ENCODE measurements around the gene BFSP2. TPM values are rescaled to one million over a fixed set of nuclear protein-coding genes. Genes with fewer than 3 reads are reported as not detected.

BFSP2 gene
- total RNA-seq, 2 donors from 2014 or later = 1.0 TPM; not detected in 1

DNA sequence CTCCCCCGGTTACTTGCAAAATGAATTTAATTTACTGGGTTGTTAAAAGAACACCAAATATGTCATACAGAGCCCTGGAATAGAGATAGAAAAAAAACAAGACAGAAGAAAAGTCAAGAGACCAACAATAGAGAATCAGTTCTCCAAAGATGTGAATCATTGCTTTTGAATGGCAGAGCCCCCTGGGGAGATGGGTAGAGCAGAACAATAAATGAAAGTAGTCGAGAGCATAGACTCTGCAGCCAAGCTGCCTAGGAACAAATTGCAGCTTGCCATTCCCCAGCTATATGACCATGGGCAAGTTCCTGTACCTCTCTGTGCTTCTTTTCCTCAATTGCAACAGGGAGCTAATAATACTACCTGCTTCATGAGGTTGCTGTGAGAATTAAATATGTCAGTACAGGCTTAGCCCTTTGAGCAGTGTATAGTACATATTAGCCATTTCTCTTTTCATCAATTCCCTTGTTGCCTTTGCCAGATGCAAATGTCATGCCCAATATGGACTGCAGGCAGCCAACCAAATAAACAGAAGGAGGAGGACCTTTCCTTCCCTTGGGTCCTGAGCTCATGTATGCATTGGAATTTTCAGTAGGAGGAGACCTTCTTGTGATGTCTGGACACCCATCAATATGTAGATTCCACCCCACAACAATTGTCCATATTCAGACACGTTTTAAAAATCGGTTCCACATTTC is 25.0 kb upstream of the BFSP2 start:
- no peak for ATAC-seq (replicated peaks)
- no peak overlapping the region for H3K27ac Mint-ChIP-seq
- no peak overlapping the region for H3K4me3 Mint-ChIP-seq
- no peaks in the 10 kb centered on the region for H3K4me1 Mint-ChIP-seq
- H3K27me3 Mint-ChIP-seq = peaks cover 3% of the 10 kb centered on the region
- H3K9me3 Mint-ChIP-seq = no peaks in the 10 kb centered on the region
- no peaks in the 10 kb centered on the region for H3K36me3 Mint-ChIP-seq (ENCODE audit: low read depth)

- Mint-ChIP-seq H3K27ac (no peak overlapping the region), H3K4me3 (no peak overlapping the region), H3K9me3 (no peaks in the 10 kb centered on the region), H3K36me3 (ENCODE audit: low read depth) (no peaks in the 10 kb centered on the region), H3K4me1 (no peaks in the 10 kb centered on the region), H3K27me3 (no peaks in the 10 kb centered on the region)
- no peak for ATAC-seq (replicated peaks)
Measured at GRCh38 chr3:133375403-133375745, 24.5 kb upstream of the BFSP2 start.

- no peaks in the 10 kb centered on the region for H3K4me1 Mint-ChIP-seq
- H3K4me3 Mint-ChIP-seq = no peak overlapping the region
- no peak for ATAC-seq (replicated peaks)
- H3K27me3 Mint-ChIP-seq = no peaks in the 10 kb centered on the region
- no peaks in the 10 kb centered on the region for H3K9me3 Mint-ChIP-seq
- H3K36me3 Mint-ChIP-seq (ENCODE audit: low read depth) = no peaks in the 10 kb centered on the region
- no peak overlapping the region for H3K27ac Mint-ChIP-seq
Measured at GRCh38 chr3:133376810-133377209, 23.0 kb upstream of the BFSP2 start.

- Mint-ChIP-seq H3K27me3 (no peaks in the 10 kb centered on the region), H3K4me3 (no peak overlapping the region), H3K36me3 (ENCODE audit: low read depth) (no peaks in the 10 kb centered on the region), H3K9me3 (no peaks in the 10 kb centered on the region), H3K27ac (no peak overlapping the region), H3K4me1 (no peaks in the 10 kb centered on the region)
- ATAC-seq (replicated peaks) = no peak
Measured at GRCh38 chr3:133377396-133377795, 22.5 kb upstream of the BFSP2 start.

DNA sequence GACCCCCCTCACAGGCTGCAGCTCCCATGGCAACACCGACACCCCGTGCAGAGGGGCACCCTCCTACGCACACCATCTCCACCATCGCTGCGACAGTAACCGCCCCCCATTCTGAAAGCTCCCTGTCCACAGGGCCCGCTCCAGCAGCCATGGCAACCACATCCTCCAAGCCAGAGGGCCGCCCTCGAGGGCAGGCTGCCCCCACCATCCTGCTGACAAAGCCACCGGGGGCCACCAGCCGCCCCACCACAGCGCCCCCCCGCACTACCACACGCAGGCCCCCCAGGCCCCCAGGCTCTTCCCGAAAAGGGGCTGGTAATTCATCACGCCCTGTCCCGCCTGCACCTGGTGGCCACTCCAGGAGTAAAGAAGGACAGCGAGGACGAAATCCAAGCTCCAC is 19.9 kb upstream of the BFSP2 start:
- no peak overlapping the region for H3K4me3 Mint-ChIP-seq
- H3K36me3 Mint-ChIP-seq (ENCODE audit: low read depth) = no peaks in the 10 kb centered on the region
- H3K4me1 Mint-ChIP-seq = no peaks in the 10 kb centered on the region
- ATAC-seq (replicated peaks) = no peak
- H3K27me3 Mint-ChIP-seq = no peaks in the 10 kb centered on the region
- H3K9me3 Mint-ChIP-seq = no peaks in the 10 kb centered on the region
- H3K27ac Mint-ChIP-seq = no peak overlapping the region

DNA sequence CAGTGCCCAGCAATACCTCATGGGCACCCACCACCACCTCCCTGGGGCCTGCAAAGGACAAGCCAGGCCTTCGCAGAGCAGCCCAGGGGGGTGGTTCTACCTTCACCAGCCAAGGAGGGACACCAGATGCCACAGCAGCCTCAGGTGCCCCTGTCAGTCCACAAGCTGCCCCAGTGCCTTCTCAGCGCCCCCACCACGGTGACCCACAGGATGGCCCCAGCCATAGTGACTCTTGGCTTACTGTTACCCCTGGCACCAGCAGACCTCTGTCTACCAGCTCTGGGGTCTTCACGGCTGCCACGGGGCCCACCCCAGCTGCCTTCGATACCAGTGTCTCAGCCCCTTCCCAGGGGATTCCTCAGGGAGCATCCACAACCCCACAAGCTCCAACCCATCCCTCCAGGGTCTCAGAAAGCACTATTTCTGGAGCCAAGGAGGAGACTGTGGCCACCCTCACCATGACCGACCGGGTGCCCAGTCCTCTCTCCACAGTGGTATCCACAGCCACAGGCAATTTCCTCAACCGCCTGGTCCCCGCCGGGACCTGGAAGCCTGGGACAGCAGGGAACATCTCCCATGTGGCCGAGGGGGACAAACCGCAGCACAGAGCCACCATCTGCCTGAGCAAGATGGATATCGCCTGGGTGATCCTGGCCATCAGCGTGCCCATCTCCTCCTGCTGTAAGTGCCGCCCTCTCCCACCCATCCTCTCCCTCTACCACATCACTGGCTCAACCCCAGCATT is 19.2 kb upstream of the BFSP2 start:
- H3K27ac Mint-ChIP-seq = no peak overlapping the region
- no peaks in the 10 kb centered on the region for H3K9me3 Mint-ChIP-seq
- no peaks in the 10 kb centered on the region for H3K36me3 Mint-ChIP-seq (ENCODE audit: low read depth)
- H3K4me1 Mint-ChIP-seq = no peaks in the 10 kb centered on the region
- H3K27me3 Mint-ChIP-seq = no peaks in the 10 kb centered on the region
- no peak overlapping the region for H3K4me3 Mint-ChIP-seq
- no peak for ATAC-seq (replicated peaks)

DNA sequence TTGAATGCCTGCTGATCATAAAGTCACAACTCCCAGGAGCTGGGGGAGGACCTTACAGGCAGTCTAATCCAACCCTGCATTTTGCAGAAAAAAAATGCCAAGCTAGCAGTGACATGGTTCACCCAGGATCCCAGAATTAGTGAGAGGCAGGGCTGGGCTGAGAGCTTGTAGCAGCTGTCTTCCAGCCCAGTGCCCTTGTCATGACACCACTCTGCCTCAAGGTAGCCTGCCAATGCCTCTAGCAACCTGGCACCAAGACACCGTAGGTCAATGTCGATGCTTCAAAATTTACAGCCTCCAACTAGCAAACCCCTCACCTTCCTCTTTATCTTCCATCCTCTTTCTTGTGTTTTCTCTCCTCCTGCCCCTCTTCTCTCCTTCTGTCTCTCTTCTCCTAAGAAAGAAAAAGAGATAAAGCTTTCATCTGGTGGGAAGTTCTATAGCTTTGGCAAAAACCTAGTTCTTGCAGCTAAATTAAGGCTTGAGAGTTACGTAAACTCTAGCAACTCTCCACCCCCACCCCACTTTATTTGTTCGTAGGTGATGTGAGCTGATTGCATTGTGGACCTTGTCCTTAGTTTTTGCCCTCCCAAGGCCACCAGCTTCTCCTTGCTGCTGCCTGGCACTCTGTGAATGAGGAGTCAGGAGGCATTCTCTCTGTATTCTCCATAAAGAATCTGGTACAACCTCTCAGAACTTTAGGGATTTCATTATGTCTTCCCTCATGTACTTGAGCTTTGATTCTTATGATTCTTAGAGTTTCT is 18.3 kb upstream of the BFSP2 start:
- no peaks in the 10 kb centered on the region for H3K27me3 Mint-ChIP-seq
- H3K27ac Mint-ChIP-seq = no peak overlapping the region
- no peaks in the 10 kb centered on the region for H3K9me3 Mint-ChIP-seq
- H3K36me3 Mint-ChIP-seq (ENCODE audit: low read depth) = no peaks in the 10 kb centered on the region
- H3K4me3 Mint-ChIP-seq = no peak overlapping the region
- no peaks in the 10 kb centered on the region for H3K4me1 Mint-ChIP-seq
- ATAC-seq (replicated peaks) = no peak

DNA sequence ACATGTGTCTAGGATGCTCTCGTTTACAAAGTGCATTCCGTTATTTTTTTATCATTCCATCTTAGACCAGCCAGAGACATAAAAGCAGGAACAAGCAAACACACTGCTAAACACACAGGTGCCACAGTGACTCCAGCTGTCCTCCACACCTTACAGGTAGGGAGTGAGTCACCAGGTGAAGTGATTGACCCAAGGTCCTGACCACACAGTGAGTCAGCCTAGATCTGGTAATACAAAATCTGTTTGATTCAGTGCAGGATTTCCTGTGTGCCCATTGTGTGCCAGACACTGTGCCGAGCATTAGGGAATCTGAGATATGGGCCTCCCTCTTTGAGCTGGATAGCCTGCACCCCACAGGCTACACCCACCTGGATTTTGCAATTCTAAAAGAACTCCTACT is 16.7 kb upstream of the BFSP2 start:
- ATAC-seq (replicated peaks) = peak; percentile 42
- no peaks in the 10 kb centered on the region for H3K27me3 Mint-ChIP-seq
- no peaks in the 10 kb centered on the region for H3K36me3 Mint-ChIP-seq (ENCODE audit: low read depth)
- no peak overlapping the region for H3K4me3 Mint-ChIP-seq
- H3K4me1 Mint-ChIP-seq = no peaks in the 10 kb centered on the region
- H3K9me3 Mint-ChIP-seq = no peaks in the 10 kb centered on the region
- H3K27ac Mint-ChIP-seq = no peak overlapping the region

DNA sequence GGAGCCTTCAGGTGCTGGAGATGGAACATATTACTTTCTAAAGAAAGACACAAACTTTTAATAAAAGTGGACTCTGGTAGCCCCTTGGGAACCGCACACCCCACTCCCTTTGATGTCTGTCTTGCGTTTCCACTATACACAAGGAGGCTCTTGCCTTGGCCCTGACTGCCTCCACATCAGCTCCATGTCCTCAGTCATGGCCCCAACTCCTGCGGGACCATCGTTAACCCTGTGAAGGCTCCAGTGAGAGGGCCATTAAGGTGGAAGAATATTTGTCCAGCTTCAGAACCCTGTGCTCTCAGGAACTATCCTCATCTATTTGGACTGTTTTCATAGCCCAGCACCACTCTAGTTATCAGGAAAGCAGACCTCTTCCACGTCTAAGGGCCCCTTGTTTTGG is 16.1 kb upstream of the BFSP2 start:
- Mint-ChIP-seq H3K36me3 (ENCODE audit: low read depth) (no peaks in the 10 kb centered on the region), H3K27ac (no peak overlapping the region), H3K4me1 (no peaks in the 10 kb centered on the region), H3K9me3 (no peaks in the 10 kb centered on the region), H3K27me3 (no peaks in the 10 kb centered on the region), H3K4me3 (no peak overlapping the region)
- ATAC-seq (replicated peaks) = no peak

DNA sequence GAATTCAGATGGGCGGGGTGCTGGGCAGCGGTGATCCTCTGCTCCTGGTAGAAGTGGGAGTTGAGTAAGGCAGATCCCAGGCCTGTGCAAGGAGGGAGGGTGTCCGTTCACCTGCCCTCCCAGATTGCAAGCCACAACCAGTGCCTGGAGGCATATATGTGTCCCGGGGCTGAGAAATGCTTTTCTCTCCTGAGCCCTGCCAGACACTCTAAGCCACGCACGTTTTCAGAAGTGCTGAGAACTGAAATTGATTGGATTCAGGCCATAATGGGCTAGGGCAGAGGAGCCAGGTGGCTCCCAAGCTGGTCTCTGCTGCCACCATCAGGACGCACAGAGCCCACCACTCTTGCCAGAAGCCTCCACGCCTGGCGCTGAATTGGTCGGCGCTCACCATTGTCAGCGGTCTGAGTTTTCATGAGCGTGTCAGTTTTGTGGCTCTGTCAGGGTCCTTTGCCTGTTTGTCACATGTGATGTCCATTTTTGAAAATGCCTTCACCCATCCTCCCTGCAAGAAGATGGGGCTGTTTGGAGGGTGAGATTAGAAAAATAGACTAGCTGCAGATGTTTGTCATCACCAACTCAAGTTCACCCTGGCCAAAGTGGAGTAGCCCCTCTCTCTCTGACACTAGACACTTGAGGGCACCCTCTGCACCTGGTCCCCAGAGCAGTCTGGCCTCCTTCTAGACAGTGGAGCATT is 15.4 kb upstream of the BFSP2 start:
- H3K27me3 Mint-ChIP-seq = no peaks in the 10 kb centered on the region
- H3K4me1 Mint-ChIP-seq = no peaks in the 10 kb centered on the region
- no peak overlapping the region for H3K4me3 Mint-ChIP-seq
- peak; percentile 48 for ATAC-seq (replicated peaks)
- no peaks in the 10 kb centered on the region for H3K9me3 Mint-ChIP-seq
- no peaks in the 10 kb centered on the region for H3K36me3 Mint-ChIP-seq (ENCODE audit: low read depth)
- H3K27ac Mint-ChIP-seq = no peak overlapping the region

DNA sequence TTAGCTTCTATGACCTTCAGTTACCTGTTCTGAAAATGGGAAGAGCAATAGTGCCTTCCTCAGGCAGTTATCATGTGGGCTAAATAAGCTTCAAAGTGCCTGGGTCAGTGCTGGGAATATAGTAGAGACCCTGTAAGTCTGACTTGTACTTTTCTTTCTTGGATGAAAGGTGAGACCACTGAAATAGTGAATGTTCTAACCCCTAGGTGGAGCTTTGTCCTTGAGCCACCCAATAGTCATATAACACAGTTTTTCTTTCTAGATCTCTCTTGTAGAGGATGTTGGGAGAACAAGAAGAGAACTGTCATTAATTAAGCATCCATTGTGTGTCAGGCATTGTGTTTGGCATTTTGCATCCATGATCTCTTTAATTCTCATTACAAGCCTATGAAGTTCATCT is 13.0 kb upstream of the BFSP2 start:
- Mint-ChIP-seq H3K27ac (no peak overlapping the region), H3K4me1 (no peaks in the 10 kb centered on the region), H3K9me3 (no peaks in the 10 kb centered on the region), H3K27me3 (no peaks in the 10 kb centered on the region), H3K4me3 (no peak overlapping the region), H3K36me3 (ENCODE audit: low read depth) (no peaks in the 10 kb centered on the region)
- ATAC-seq (replicated peaks) = no peak

GRCh38 chr3:133387341-133387740 is 12.5 kb upstream of the BFSP2 start:
- H3K4me1 Mint-ChIP-seq = no peaks in the 10 kb centered on the region

GRCh38 chr3:133388696-133389395 is 11.0 kb upstream of the BFSP2 start:
- H3K27me3 Mint-ChIP-seq = no peaks in the 10 kb centered on the region
- H3K4me3 Mint-ChIP-seq = no peak overlapping the region
- no peaks in the 10 kb centered on the region for H3K36me3 Mint-ChIP-seq (ENCODE audit: low read depth)
- no peaks in the 10 kb centered on the region for H3K4me1 Mint-ChIP-seq
- H3K27ac Mint-ChIP-seq = no peak overlapping the region
- ATAC-seq (replicated peaks) = no peak
- H3K9me3 Mint-ChIP-seq = no peaks in the 10 kb centered on the region

More at GRCh38 chr3:133387341-133387740, 12.5 kb upstream of the BFSP2 start:
- no peak for ATAC-seq (replicated peaks)
- H3K9me3 Mint-ChIP-seq = no peaks in the 10 kb centered on the region
- H3K4me3 Mint-ChIP-seq = no peak overlapping the region
- H3K27me3 Mint-ChIP-seq = no peaks in the 10 kb centered on the region
- H3K36me3 Mint-ChIP-seq (ENCODE audit: low read depth) = no peaks in the 10 kb centered on the region
- H3K27ac Mint-ChIP-seq = no peak overlapping the region

- Mint-ChIP-seq H3K9me3 (no peaks in the 10 kb centered on the region), H3K36me3 (ENCODE audit: low read depth) (no peaks in the 10 kb centered on the region), H3K27me3 (no peaks in the 10 kb centered on the region), H3K4me1 (no peaks in the 10 kb centered on the region), H3K4me3 (no peak overlapping the region), H3K27ac (no peak overlapping the region)
- ATAC-seq (replicated peaks) = no peak
Measured at GRCh38 chr3:133390715-133391114, 9.1 kb upstream of the BFSP2 start.
